Psoas muscle (tissue), 8 donors: ENCODE results near the gene SEMA6D. TPM values are rescaled to one million over a fixed set of nuclear protein-coding genes. Genes with fewer than 3 reads are reported as not detected.

Source experiments
- ATAC-seq, 4 donors: fragments of 200-7000 bp; cut with Tn5 transposase; one replicate each; pipeline ENCODE4 v1.9.1; 2020; ENCODE audit warnings: moderate library complexity in 3 of 4, mild to moderate bottlenecking in 2 of 4
- DNase-seq, 2 donors: peaks; one replicate each; pipeline ENCODE4 v3.0.0-alpha.2; 2020
- H3K27ac ChIP-seq: fragments of 200-600 bp; one replicate; pipeline ENCODE4 v1.8.0; 2022
- H3K27me3 ChIP-seq, 3 donors: fragments of 200-600 bp in 1 of 3; one replicate each; pipeline versions ENCODE4 v1.6.1 to v1.8.0; 2013 to 2022; ENCODE audit warnings: low read length in 2 of 3, mild to moderate bottlenecking in 2 of 3, moderate library complexity in 1 of 3; ENCODE audit not compliant: insufficient read depth in 3 of 3
- H3K36me3 ChIP-seq, 2 donors: fragments of 200-600 bp in 1 of 2; one replicate each; pipeline versions ENCODE4 v1.6.1 to v1.8.0; 2013 to 2022; ENCODE audit warnings: low read depth in 1 of 2, mild to moderate bottlenecking in 1 of 2, moderate library complexity in 1 of 2; ENCODE audit not compliant: insufficient read depth in 1 of 2
- H3K4me1 ChIP-seq: fragments of 200-600 bp; one replicate; pipeline ENCODE4 v1.8.0; 2022
- H3K4me3 ChIP-seq: fragments of 200-600 bp; one replicate; pipeline ENCODE4 v1.8.0; 2022; ENCODE audit warnings: mild to moderate bottlenecking
- H3K9me3 ChIP-seq: fragments of 200-600 bp; one replicate; pipeline ENCODE4 v1.8.0; 2022
- CTCF ChIP-seq: fragments of 200-600 bp; IDR thresholded peaks from one replicate; pipeline ENCODE4 v1.8.0; 2022; ENCODE audit warnings: antibody characterized with exemption
- WGBS, 3 donors: extraction: QIAGEN DNeasy Blood & Tissue Kit; methylation state at CpG; one replicate each; pipeline versions ENCODE4 v1.1.6 to v1.1.7; 2013; 5-methylcytosine and 5-hydroxymethylcytosine counted together
- intact Hi-C, 2 donors: fragments of 100-400 bp; cut with DNase I; formaldehyde crosslinking; loops; one replicate each; pipeline versions ENCODE4 v1.11.0 to v1.14.2; 2022
- polyA plus RNA-seq, 3 donors: library from polyadenylated mRNA; stranded (reverse); fragments of 200-250 nt; gene quantifications; one replicate each; pipeline ENCODE4 v1.2.3, GENCODE V29; 2013
- total RNA-seq, 4 donors: library from RNA; stranded (reverse); fragmentation: NEBNext Ultra II Directional in 2 of 4; extraction: Animal tissue kit (Norgen Biotek cat#: 25700) in 2 of 4; gene quantifications; one replicate each; pipeline versions ENCODE4 v1.2.1 to v1.2.4, GENCODE V29; 2021 to 2023
- donor health status: healthy with polysubstance abuse.
- donor health status: DM: no; HTN: no; CAD: no; lungs with moderate emphysema.
- donor health status: Bipolar disorder and iron deficiency.
- donor health status: healthy.
- donor health status: DM: yes; HTN: yes; CAD: no.
- donor health status: DM: no; HTN: no; CAD: no.
- donor health status: DM: no; HTN: no; CAD: no.
- donor health status: DM: yes; HTN: yes; CAD: no.

SEMA6D gene
- total and polyA plus RNA-seq, 7 donors: 1.1 to 7.4 (median 3.6) TPM

DNA sequence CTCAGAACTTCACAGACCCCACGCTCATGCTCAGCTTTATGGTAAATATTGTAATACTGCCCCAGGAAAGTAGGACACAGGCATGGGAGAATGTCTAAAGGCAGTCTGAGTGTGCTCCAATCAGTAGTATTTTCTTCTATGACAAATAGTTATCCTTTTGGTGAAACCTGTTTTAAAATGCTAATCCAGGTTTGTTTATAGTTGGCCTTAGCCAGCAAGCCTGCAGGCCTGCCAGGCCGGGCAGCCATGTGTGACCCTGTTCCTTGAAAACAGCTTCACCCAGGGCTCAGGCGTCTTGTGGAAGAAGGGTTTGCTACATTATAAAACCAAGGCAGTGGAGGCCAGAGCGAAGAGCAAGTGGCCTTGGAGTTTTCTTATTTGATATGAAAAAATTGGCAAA is 104.7 kb downstream of the SEMA6D start:
- Histone ChIP-seq H3K27me3 (no peaks in the 10 kb centered on the region), H3K9me3 (no peaks in the 10 kb centered on the region), H3K36me3 (no peaks in the 10 kb centered on the region), H3K4me1 (peaks cover 5% of the 10 kb centered on the region), H3K4me3 (no peak overlapping the region), H3K27ac (no peak overlapping the region)
- 87 to 93% (median 90%) methylated on average over 4 of the region's 4 CpGs for WGBS, 3 donors
- intact Hi-C loops: no loop called here
- ATAC-seq: no peak
- no peak for TF ChIP-seq CTCF
- DNase-seq: no peak
